Thyroid gland (tissue), 4 donors: ENCODE data around the gene KDM4B.

Experiments
- CTCF ChIP-seq, 6 experiments: fragments of 200-600 bp in 3 of 6; fragments of 450-650 bp in 3 of 6; sonication (generic) in 3 of 6; IDR thresholded peaks; one replicate each; pipeline ENCODE4 v1.5.1; 2016 to 2019; ENCODE audit warnings: antibody characterized with exemption in 6 of 6, mild to moderate bottlenecking in 2 of 6, inconsistent platforms in 1 of 6, moderate library complexity in 1 of 6
- POLR2A ChIP-seq, 2 donors: fragments of 450-650 bp; IDR thresholded peaks; one replicate each; pipeline ENCODE4 v1.6.1; 2017; ENCODE audit warnings: antibody characterized with exemption in 2 of 2, mild to moderate bottlenecking in 2 of 2, moderate library complexity in 1 of 2

- no peak for TF ChIP-seq POLR2A (IDR thresholded peaks at IDR 0.05)
- no peak for TF ChIP-seq CTCF (IDR thresholded peaks at IDR 0.05)
These were observed 129.2 kb downstream of the KDM4B start for GRCh38 chr19:5097959-5098623.
